Urinary bladder (tissue), 4 donors: ENCODE results near the gene WDR72. TPM values are rescaled to one million over a fixed set of nuclear protein-coding genes. Genes with fewer than 3 reads are reported as not detected.

Experiments used
- DNase-seq: peaks from one replicate; pipeline ENCODE4 v3.0.0-alpha.2; 2015; ENCODE audit errors: extremely low spot score
- H3K27ac ChIP-seq: one replicate; pipeline ENCODE4 v1.5.1; 2013; ENCODE audit warnings: low read depth, mild to moderate bottlenecking, moderate library complexity
- H3K36me3 ChIP-seq: one replicate; pipeline ENCODE4 v1.6.1; 2013; ENCODE audit warnings: mild to moderate bottlenecking, moderate library complexity; ENCODE audit not compliant: insufficient read depth
- H3K4me1 ChIP-seq: one replicate; pipeline ENCODE4 v1.6.1; 2013; ENCODE audit warnings: mild to moderate bottlenecking, moderate library complexity; ENCODE audit not compliant: insufficient read depth
- H3K4me3 ChIP-seq: one replicate; pipeline ENCODE4 v1.5.1; 2013; ENCODE audit warnings: low read depth, low read length
- WGBS: extraction: QIAGEN DNeasy Blood & Tissue Kit; methylation state at CpG from one replicate; pipeline ENCODE4 v1.1.7; 2013; 5-methylcytosine and 5-hydroxymethylcytosine counted together
- polyA plus RNA-seq: library from polyadenylated mRNA; stranded (reverse); fragments of 200-250 nt; gene quantifications from one replicate; pipeline ENCODE4 v1.2.3, GENCODE V29; 2013
- total RNA-seq: library from RNA; depleted of rRNA; stranded (reverse); fragments of >200 nt; gene quantifications from one replicate; pipeline ENCODE4 v1.2.3, GENCODE V29; 2014
- donor health status: healthy with polysubstance abuse.
- donor health status: healthy.

The WDR72 gene
- total and polyA plus RNA-seq, 2 donors: 0.10 to 0.16 TPM

DNA sequence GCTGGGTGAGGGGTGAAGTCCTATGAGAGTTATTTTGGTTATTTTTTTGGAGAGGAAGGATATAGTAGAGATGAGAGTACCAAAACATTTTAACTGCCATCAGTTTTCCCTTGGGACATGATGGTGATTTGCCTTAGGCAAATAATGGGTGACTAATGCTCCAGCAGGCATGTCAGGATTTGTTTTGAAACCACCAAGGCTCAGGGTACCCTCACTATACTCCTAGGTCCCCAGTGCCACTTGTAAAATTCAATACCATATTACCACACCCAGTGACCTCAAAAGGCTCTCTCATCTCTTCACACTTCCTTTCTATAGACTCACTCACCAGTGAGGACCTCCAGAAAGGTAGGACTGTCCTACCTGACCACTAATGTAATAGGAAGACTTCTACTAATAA, 83.6 kb downstream of the WDR72 start:
- Histone ChIP-seq H3K27ac (no peak overlapping the region), H3K4me3 (no peak overlapping the region), H3K4me1 (no peaks in the 10 kb centered on the region), H3K36me3 (no peaks in the 10 kb centered on the region)
- DNase-seq: no peak

- H3K27ac ChIP-seq: no peak overlapping the region
- no peak for DNase-seq
- WGBS: 45% methylated on average over 4 of the region's 4 CpGs
These were observed 87.9 kb downstream of the WDR72 start for GRCh38 chr15:53671545-53671944.

DNA sequence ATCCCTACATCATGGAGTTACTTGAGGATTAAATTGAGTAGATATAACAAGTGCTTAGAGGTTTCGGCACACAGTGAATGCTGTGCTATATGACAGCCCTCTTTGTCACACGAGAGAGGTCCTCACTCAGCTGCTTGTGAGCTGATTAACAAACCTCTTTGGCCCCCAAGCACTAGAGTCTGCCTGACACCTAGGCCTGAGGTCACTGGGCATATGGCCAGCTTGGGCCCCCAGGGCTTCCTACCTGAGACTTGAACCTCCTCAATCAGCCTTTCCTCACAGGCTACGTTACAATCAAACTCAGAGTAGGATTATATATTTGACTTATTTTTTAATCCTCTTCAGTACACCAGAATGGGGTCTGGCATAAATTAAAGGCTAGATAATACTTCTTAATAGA, 88.8 kb downstream of the WDR72 start:
- no peak overlapping the region for H3K4me3 ChIP-seq
- H3K27ac ChIP-seq: no peak overlapping the region
- no peaks in the 10 kb centered on the region for H3K36me3 ChIP-seq
- no peak for DNase-seq
- H3K4me1 ChIP-seq: no peaks in the 10 kb centered on the region
- WGBS: 70% methylated on average over 3 of the region's 3 CpGs

More at GRCh38 chr15:53671545-53671944, 87.9 kb downstream of the WDR72 start:
- Histone ChIP-seq H3K4me3 (no peak overlapping the region), H3K4me1 (no peaks in the 10 kb centered on the region), H3K36me3 (no peaks in the 10 kb centered on the region)

DNA sequence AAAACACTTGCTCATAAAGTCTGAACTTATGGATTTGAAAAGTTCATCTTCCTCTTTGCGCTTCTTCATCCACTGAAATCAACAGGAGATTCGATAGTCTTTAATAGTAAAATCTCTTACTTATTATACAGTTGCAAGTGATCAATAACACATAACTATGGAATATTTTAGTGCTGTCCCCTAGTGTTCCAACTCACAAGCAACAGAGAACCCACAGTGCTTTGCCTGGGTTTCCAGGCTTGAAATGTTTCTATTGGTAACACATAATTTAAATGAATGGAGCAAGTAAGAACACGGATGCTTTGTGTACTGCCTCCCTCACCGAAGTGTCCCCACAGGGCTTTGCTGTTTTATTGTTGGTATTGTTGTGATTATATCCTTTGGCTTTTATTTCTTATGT, 93.5 kb downstream of the WDR72 start:
- no peak overlapping the region for H3K4me3 ChIP-seq

DNA sequence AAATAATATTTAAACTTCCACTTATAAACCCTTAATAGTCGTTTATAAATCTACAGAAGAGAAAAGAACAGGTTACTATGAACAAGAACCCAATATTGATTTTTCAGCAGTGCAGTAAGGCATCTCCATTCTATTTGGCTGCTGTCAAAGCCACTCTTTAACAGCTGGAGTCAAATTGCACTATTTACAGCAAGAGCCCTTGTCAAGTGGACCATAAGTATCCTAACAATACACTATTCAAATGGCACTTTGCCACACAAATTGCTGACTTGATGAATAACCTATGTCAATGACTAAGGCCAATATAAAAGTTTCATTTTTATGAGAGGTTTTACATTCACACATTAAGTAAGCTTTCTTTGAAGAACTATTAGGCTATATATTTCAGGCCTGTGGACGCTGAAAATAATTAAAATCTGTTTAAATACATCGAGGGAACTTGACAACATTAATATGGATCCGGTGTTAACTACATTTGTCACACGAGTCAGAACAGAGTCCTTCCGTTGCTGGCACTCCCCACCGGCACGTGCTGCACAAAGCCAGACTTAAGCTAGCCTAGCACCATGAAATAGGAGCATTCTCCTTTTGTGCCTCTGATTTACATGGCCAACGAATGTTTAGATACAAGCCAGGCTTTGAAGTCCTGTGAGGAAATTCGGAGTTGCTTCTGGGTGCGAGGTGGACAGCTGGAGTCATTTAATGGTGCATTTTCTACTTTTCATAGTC, 100.5 kb downstream of the WDR72 start:
- Histone ChIP-seq H3K4me1 (no peaks in the 10 kb centered on the region), H3K27ac (no peak overlapping the region), H3K4me3 (no peak overlapping the region), H3K36me3 (no peaks in the 10 kb centered on the region)
- WGBS: 24% methylated on average over 11 of the region's 11 CpGs
- no peak for DNase-seq

More for the DNA sequence above, 93.5 kb downstream of the WDR72 start:
- DNase-seq: no peak
- WGBS: 74% methylated on average over 4 of the region's 4 CpGs
- no peaks in the 10 kb centered on the region for H3K4me1 ChIP-seq
- H3K27ac ChIP-seq: no peak overlapping the region
- no peaks in the 10 kb centered on the region for H3K36me3 ChIP-seq

DNA sequence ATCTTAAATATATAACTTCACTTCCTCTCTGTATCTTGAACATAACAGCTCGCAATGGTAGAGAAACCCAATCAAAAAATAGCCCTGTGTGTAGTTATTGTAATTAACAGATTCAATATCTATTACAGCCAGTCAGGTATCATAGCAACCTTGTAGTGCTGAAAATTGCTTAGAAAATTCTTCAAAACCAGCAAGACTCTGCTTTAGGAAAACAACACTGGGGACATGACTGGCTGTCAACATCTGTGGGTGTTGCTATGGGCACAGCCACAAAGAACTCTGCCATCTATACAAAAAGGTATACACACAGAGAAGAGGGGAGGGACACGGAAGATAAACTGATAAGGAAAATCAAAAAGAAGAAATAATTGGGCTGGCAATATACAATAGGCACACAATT, 101.2 kb downstream of the WDR72 start:
- DNase-seq: no peak
- Histone ChIP-seq H3K27ac (no peak overlapping the region), H3K4me1 (no peaks in the 10 kb centered on the region), H3K4me3 (no peak overlapping the region), H3K36me3 (no peaks in the 10 kb centered on the region)
- WGBS: 72% methylated on average over 2 of the region's 2 CpGs

GRCh38 chr15:53648934-53649333, 110.5 kb downstream of the WDR72 start:
- H3K36me3 ChIP-seq: no peaks in the 10 kb centered on the region
- no peak overlapping the region for H3K4me3 ChIP-seq
- no peak for DNase-seq
- no peaks in the 10 kb centered on the region for H3K4me1 ChIP-seq
- 92% methylated on average over 2 of the region's 2 CpGs for WGBS
- H3K27ac ChIP-seq: no peak overlapping the region

GRCh38 chr15:53644660-53645059, 114.8 kb downstream of the WDR72 start:
- no peak overlapping the region for H3K27ac ChIP-seq
- H3K4me3 ChIP-seq: no peak overlapping the region
- DNase-seq: no peak
- WGBS: 53% methylated on average over 6 of the region's 6 CpGs
- no peaks in the 10 kb centered on the region for H3K36me3 ChIP-seq
- no peaks in the 10 kb centered on the region for H3K4me1 ChIP-seq

- Histone ChIP-seq H3K36me3 (no peaks in the 10 kb centered on the region), H3K27ac (no peak overlapping the region), H3K4me3 (no peak overlapping the region), H3K4me1 (no peaks in the 10 kb centered on the region)
- WGBS: 87% methylated on average over 2 of the region's 2 CpGs
- no peak for DNase-seq
These were observed 124.9 kb downstream of the WDR72 start for GRCh38 chr15:53634517-53635106.

- Histone ChIP-seq H3K4me1 (no peaks in the 10 kb centered on the region), H3K4me3 (no peak overlapping the region), H3K27ac (no peak overlapping the region), H3K36me3 (no peaks in the 10 kb centered on the region)
- 62% methylated on average over 3 of the region's 3 CpGs for whole genome bisulfite sequencing
- DNase-seq: no peak
These were observed 132.2 kb downstream of the WDR72 start for GRCh38 chr15:53627279-53627678.

- Histone ChIP-seq H3K4me3 (no peak overlapping the region), H3K4me1 (no peaks in the 10 kb centered on the region), H3K36me3 (no peaks in the 10 kb centered on the region), H3K27ac (no peak overlapping the region)
- DNase-seq: no peak
- WGBS: 91% methylated on average over 22 of the region's 22 CpGs
These were observed 133.3 kb downstream of the WDR72 start for GRCh38 chr15:53625962-53626845.

GRCh38 chr15:53625260-53625659, 134.2 kb downstream of the WDR72 start:
- no peak overlapping the region for H3K27ac ChIP-seq
- no peak for DNase-seq

GRCh38 chr15:53618461-53618860, 141.0 kb downstream of the WDR72 start:
- no peaks in the 10 kb centered on the region for H3K4me1 ChIP-seq
- H3K4me3 ChIP-seq: no peak overlapping the region
- H3K36me3 ChIP-seq: no peaks in the 10 kb centered on the region
- WGBS: 21% methylated on average over 2 of the region's 2 CpGs
- DNase-seq: no peak
- no peak overlapping the region for H3K27ac ChIP-seq

More at GRCh38 chr15:53625260-53625659, 134.2 kb downstream of the WDR72 start:
- Histone ChIP-seq H3K36me3 (no peaks in the 10 kb centered on the region), H3K4me1 (no peaks in the 10 kb centered on the region), H3K4me3 (no peak overlapping the region)
